OCI-LY3 (cell line): Measurements from ENCODE around the gene ITGAE.
A peak's percentile ranks its signal among the peaks of the same experiment; 100 is the strongest.
"Not testable (repeated sequence)": the region's sequence is repeated elsewhere in the genome, so short reads cannot be mapped to it uniquely, and the experiment has no call there.

Experiments
- H2AFZ ChIP-seq: fragments of 200-600, 300-600 bp; shearing (Covaris generic); 2 replicates; pipeline ENCODE4 v1.6.0; 2014; ENCODE audit warnings: antibody characterized with exemption, low read depth, low read length
- H3K27ac ChIP-seq: fragments of 200-600, 300-600 bp; sonication (generic); 2 replicates; pipeline ENCODE4 v1.5.1; 2014; ENCODE audit warnings: mild to moderate bottlenecking, low read length, moderate library complexity, mixed read lengths
- H3K27me3 ChIP-seq: fragments of 200-600, 300-600 bp; sonication (generic); 2 replicates; pipeline ENCODE4 v1.6.1; 2014; ENCODE audit warnings: low read depth, low read length, mixed read lengths
- H3K36me3 ChIP-seq: fragments of 200-600, 300-600 bp; sonication (generic); replicated peaks from 2 replicates; pipeline ENCODE3; 2014; ENCODE audit warnings: low read depth, low read length, mixed read lengths
- H3K4me1 ChIP-seq: fragments of 300-600, 200-600 bp; sonication (generic); 2 replicates; pipeline ENCODE4 v1.6.1; 2014; ENCODE audit warnings: low read length, mixed read lengths
- H3K4me2 ChIP-seq: fragments of 200-600, 300-600 bp; sonication (generic); 2 replicates; pipeline ENCODE4 v1.6.1; 2014; ENCODE audit warnings: low read length, mixed read lengths
- H3K4me3 ChIP-seq: fragments of 300-600, 200-600 bp; sonication (generic); 2 replicates; pipeline ENCODE4 v1.5.1; 2014; ENCODE audit warnings: antibody characterized with exemption, mild to moderate bottlenecking, low read length, moderate library complexity
- H3K79me2 ChIP-seq: fragments of 300-600, 200-600 bp; shearing (Covaris generic); 2 replicates; pipeline ENCODE4 v1.6.1; 2014; ENCODE audit warnings: mild to moderate bottlenecking, low read length, mixed read lengths
- H3K9ac ChIP-seq: fragments of 300-600, 200-600 bp; shearing (Covaris generic); 2 replicates; pipeline ENCODE4 v1.6.0; 2014; ENCODE audit warnings: mild to moderate bottlenecking, low read length, moderate library complexity
- H3K9me3 ChIP-seq: fragments of 200-600, 300-600 bp; shearing (Covaris generic); 2 replicates; pipeline ENCODE4 v1.6.1; 2014; ENCODE audit warnings: low read length, mixed read lengths; ENCODE audit not compliant: insufficient read depth
- H4K20me1 ChIP-seq: fragments of 200-600, 300-600 bp; sonication (generic); 2 replicates; pipeline ENCODE4 v1.6.1; 2016; ENCODE audit warnings: low read length, mixed read lengths; ENCODE audit not compliant: insufficient read depth
- CTCF ChIP-seq: fragments of 200-600, 300-600 bp; sonication (generic); IDR thresholded peaks from 2 replicates; pipeline ENCODE4 v1.5.1; 2014; ENCODE audit warnings: antibody characterized with exemption, low read length, low read depth
- EZH2phosphoT487 ChIP-seq: fragments of 200-600 bp; shearing (Covaris generic); IDR thresholded peaks from 2 replicates; pipeline ENCODE4 v1.6.1; 2018; ENCODE audit warnings: antibody characterized with exemption, mixed run types, low read depth

The ITGAE gene

GRCh38 chr17:3732210-3732621, 68.8 kb downstream of the ITGAE start:
- Histone ChIP-seq H3K27me3 (peaks cover 4% of the 10 kb centered on the region), H3K4me2 (peak overlapping the region; percentile 65), H3K4me1 (peaks cover 12% of the 10 kb centered on the region), H2AFZ (0 out of 2 replicates have a peak overlapping the region, but pooled peaks have one; percentile 38), H3K79me2 (peaks cover 7% of the 10 kb centered on the region), H3K4me3 (peak overlapping the region; percentile 28; the same call in 1 of the 2 replicates), H3K9me3 (no peaks in the 10 kb centered on the region), H4K20me1 (0 out of 2 replicates have a peak, but pooled peaks cover 3% of the 10 kb centered on the region), H3K9ac (peak overlapping the region; percentile 6; the same call in 1 of the 2 replicates), H3K36me3 (peaks cover 10% of the 10 kb centered on the region), H3K27ac (peak overlapping the region; percentile 22; the same call in 1 of the 2 replicates)
- TF ChIP-seq CTCF (peak; percentile 55), EZH2phosphoT487 (no peak)

- Histone ChIP-seq H3K4me3 (no peak overlapping the region), H3K79me2 (peaks cover 19% of the 10 kb centered on the region), H2AFZ (no peak overlapping the region), H3K36me3 (peaks cover 19% of the 10 kb centered on the region), H3K9ac (no peak overlapping the region), H3K4me1 (peaks cover 12% of the 10 kb centered on the region), H3K9me3 (no peaks in the 10 kb centered on the region), H4K20me1 (0 out of 2 replicates have a peak, but pooled peaks cover 6% of the 10 kb centered on the region), H3K27ac (no peak overlapping the region), H3K27me3 (no peaks in the 10 kb centered on the region), H3K4me2 (no peak overlapping the region)
- TF ChIP-seq EZH2phosphoT487: no peak
- no peak for TF ChIP-seq CTCF
These were observed 70.0 kb downstream of the ITGAE start for GRCh38 chr17:3730881-3731429.

- no peak for TF ChIP-seq CTCF
- TF ChIP-seq EZH2phosphoT487: no peak
- Histone ChIP-seq H3K4me1 (peaks cover 18% of the 10 kb centered on the region), H3K9ac (no peak overlapping the region), H3K27me3 (no peaks in the 10 kb centered on the region), H3K4me2 (no peak overlapping the region), H3K36me3 (peaks cover 29% of the 10 kb centered on the region), H3K9me3 (no peaks in the 10 kb centered on the region), H3K79me2 (peaks cover 29% of the 10 kb centered on the region), H3K4me3 (no peak overlapping the region), H3K27ac (no peak overlapping the region), H2AFZ (no peak overlapping the region), H4K20me1 (peaks cover 11% of the 10 kb centered on the region; the same call in 1 of the 2 replicates)
These were observed 71.1 kb downstream of the ITGAE start for GRCh38 chr17:3729881-3730280.

GRCh38 chr17:3728099-3728498, 72.9 kb downstream of the ITGAE start:
- peaks cover 11% of the 10 kb centered on the region; the same call in 1 of the 2 replicates for H4K20me1 ChIP-seq
- H3K4me1 ChIP-seq: peaks cover 21% of the 10 kb centered on the region
- peaks cover 29% of the 10 kb centered on the region for H3K36me3 ChIP-seq
- peaks cover 45% of the 10 kb centered on the region for H3K79me2 ChIP-seq
- H2AFZ ChIP-seq, H3K27me3 ChIP-seq, H3K9me3 ChIP-seq, H3K4me3 ChIP-seq, H3K9ac ChIP-seq, H3K27ac ChIP-seq, H3K4me2 ChIP-seq: not testable (repeated sequence)
